T-helper 2 cell treated with Interferon-gamma antibody and Interleukin-4, amounts not matched to agents 5 μg/mL and 100 μg/mL, for 36 hours (primary cell): ENCODE measurements around the gene EI24.
A peak's percentile ranks its signal among the peaks of the same experiment; 100 is the strongest.
"Not testable (repeated sequence)": the region's sequence is repeated elsewhere in the genome, so short reads cannot be mapped to it uniquely, and the experiment has no call there.

Experiments used
- DNase-seq: peaks from one replicate; pipeline ENCODE4 v3.0.0; 2021; ENCODE audit warnings: low spot score
- H3K27ac Mint-ChIP-seq: one replicate; pipeline ENCODE4 v1.8.0; 2021; ENCODE audit warnings: mild to moderate bottlenecking, mixed read lengths
- H3K27me3 Mint-ChIP-seq: one replicate; pipeline ENCODE4 v1.8.0; 2021; ENCODE audit warnings: low read depth, mixed read lengths
- H3K36me3 Mint-ChIP-seq: one replicate; pipeline ENCODE4 v1.8.0; 2021; ENCODE audit warnings: low read depth, mixed read lengths
- H3K4me1 Mint-ChIP-seq: one replicate; pipeline ENCODE4 v1.8.0; 2021; ENCODE audit warnings: low read depth, mixed read lengths
- H3K4me3 Mint-ChIP-seq: one replicate; pipeline ENCODE4 v1.8.0; 2022; ENCODE audit warnings: mild to moderate bottlenecking, moderate library complexity, mixed read lengths
- H3K9me3 Mint-ChIP-seq: one replicate; pipeline ENCODE4 v1.8.0; 2021; ENCODE audit warnings: mixed read lengths

Gene EI24

DNA sequence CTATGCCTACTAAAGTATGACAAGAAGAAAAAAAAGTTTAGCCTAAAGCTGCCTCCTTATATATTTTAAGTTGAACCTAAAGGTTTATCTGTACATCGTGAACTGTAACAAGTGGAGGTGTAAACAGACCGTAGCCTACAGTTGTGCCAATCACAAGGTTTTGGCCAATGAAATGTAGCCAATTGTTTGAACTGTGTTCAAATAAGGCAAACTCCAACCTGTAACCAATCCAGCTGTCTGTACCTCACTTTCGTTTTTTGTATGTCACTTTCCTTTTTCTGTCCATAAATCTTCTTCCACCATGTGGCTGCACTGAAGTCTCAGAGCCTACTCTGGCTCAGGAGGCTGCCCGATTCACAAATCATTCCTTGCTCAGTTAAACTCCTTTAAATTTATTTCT is 6.8 kb upstream of the EI24 start:
- Mint-ChIP-seq H3K9me3 (no peaks in the 10 kb centered on the region), H3K4me1 (no peaks in the 10 kb centered on the region), H3K4me3 (no peak overlapping the region), H3K27me3 (peaks cover 3% of the 10 kb centered on the region), H3K27ac (no peak overlapping the region), H3K36me3 (no peaks in the 10 kb centered on the region)
- DNase-seq: no peak

DNA sequence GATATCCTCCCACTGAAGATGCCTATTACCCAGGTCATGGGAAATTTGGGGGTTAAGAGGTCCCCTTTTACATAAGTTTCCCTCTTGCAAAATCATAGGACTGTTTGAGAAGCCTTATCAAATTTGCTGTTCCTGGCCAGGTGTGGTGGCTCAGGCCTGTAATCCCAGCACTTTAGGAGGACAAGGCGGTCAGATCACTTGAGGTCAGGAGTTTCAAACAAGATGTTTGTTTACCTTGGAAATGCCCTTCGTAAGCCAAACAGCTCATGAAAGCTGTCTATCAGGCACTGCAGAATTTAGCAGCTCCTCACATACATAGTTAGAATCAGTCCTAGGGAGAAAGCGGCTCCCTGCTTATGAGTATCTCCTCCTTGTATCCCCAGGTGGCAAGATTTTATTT is 4.9 kb upstream of the EI24 start:
- Mint-ChIP-seq H3K4me3 (no peak overlapping the region), H3K4me1 (no peaks in the 10 kb centered on the region), H3K9me3 (no peaks in the 10 kb centered on the region), H3K27me3 (peaks cover 3% of the 10 kb centered on the region), H3K36me3 (no peaks in the 10 kb centered on the region), H3K27ac (no peak overlapping the region)
- DNase-seq: no peak

DNA sequence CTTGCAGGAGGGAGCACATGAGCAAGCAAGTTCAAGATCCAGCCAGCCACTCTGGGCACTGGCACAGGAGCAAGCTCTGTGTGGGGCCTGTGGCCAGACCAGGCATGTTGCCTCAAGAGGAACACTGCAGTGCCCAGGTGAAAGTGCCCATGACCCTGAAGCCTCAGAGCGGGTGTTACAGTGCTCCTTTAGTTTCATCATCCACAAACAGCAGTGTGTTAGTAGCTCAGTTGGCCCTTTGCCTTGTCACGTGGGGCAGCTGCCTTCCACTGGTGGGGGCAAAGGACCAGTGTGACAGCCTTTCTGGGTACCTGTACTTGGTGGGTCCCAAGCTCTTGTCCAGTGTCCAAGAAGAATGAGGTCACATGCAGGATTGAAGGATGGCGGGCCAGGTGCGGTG is 3.0 kb upstream of the EI24 start:
- no peak for DNase-seq
- Mint-ChIP-seq H3K27me3 (peaks cover 3% of the 10 kb centered on the region), H3K4me1 (peaks cover 12% of the 10 kb centered on the region), H3K4me3 (no peak overlapping the region), H3K27ac (no peak overlapping the region), H3K9me3 (no peaks in the 10 kb centered on the region), H3K36me3 (peaks cover 5% of the 10 kb centered on the region)

DNA sequence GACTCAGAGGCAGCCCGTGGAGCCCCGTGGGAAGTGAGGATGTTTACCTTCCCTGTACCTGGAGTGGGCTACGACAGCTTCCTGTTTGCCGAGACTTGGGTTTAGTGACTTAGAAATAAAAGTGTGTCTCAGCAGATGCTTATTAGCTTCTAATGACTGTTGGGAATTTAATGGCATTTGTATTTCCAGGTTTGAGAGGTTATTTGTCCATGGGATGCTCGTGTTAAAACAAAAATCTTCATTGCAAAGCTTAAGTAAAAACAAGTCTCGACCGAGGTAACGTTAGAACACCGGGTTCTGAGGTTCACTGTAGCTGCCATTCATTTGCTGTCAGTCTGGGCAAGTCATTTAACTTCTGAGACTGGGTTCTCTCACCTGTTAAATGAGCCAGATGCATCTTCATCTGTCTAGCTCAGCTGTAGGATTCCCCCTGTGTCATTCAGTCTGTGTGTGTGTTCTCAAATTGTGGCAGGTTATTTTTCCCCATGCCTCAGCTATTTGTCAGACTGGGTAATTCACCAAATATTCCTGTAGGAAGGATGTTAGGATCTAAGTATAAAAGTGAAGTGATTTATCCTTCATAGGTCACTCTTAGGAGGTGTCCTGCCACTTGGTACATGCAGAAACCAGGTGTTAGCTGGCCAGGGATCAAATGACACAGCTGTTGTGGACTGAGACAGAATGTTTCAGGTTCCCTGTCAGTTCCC is 791 bp downstream of the EI24 start:
- H3K4me1 Mint-ChIP-seq: peaks cover 22% of the 10 kb centered on the region
- DNase-seq: no peak
- H3K36me3 Mint-ChIP-seq: peaks cover 28% of the 10 kb centered on the region
- peak overlapping the region; percentile 88 for H3K27ac Mint-ChIP-seq
- H3K4me3 Mint-ChIP-seq: peak overlapping the region; percentile 93
- H3K27me3 Mint-ChIP-seq: no peaks in the 10 kb centered on the region
- no peaks in the 10 kb centered on the region for H3K9me3 Mint-ChIP-seq

DNA sequence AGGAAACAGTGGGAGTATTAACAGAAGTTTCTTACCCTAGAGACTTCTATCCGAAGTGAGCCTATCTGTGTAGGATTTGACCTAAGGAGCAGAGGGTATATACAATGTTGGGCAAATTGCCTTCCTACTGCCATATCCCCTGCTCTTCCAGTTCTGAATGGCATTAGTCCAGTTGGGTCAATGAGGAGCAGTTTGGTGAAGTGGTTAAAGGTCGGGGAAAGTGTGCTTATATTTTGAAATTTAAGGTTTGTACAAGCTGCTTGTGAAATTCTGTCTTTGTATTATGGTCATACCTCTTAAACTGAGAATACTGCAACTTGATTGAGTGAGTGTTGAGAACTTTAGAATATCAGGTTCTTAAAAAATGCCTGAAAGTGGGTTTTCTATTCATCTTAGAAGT is 1.7 kb downstream of the EI24 start:
- DNase-seq: no peak
- H3K9me3 Mint-ChIP-seq: no peaks in the 10 kb centered on the region
- peak overlapping the region; percentile 22 for H3K27ac Mint-ChIP-seq
- no peaks in the 10 kb centered on the region for H3K27me3 Mint-ChIP-seq
- peak overlapping the region; percentile 93 for H3K4me3 Mint-ChIP-seq
- H3K4me1 Mint-ChIP-seq: peaks cover 22% of the 10 kb centered on the region
- H3K36me3 Mint-ChIP-seq: peaks cover 32% of the 10 kb centered on the region

DNA sequence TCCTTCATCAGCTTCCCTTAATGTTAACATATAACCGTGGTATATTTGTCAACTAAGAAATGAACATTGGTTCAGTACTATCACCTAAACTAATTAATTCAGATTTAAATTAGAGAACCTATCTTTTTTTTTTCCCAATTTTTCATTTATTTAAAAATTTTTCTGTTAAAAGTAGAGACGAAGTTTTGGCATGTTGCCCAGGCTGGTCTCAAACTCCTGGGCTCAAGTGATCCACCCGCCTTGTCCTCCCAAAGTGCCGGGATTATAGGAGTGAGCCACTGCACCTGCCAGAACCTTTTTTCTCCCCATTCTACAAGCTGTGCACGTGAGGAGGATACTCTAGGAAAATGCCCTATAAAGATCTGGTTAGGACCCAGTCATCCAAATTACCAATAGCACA is 3.6 kb downstream of the EI24 start:
- DNase-seq: no peak
- Mint-ChIP-seq H3K4me1 (peaks cover 22% of the 10 kb centered on the region), H3K27ac (no peak overlapping the region), H3K4me3 (no peak overlapping the region), H3K9me3 (no peaks in the 10 kb centered on the region), H3K27me3 (no peaks in the 10 kb centered on the region), H3K36me3 (peaks cover 44% of the 10 kb centered on the region)

DNA sequence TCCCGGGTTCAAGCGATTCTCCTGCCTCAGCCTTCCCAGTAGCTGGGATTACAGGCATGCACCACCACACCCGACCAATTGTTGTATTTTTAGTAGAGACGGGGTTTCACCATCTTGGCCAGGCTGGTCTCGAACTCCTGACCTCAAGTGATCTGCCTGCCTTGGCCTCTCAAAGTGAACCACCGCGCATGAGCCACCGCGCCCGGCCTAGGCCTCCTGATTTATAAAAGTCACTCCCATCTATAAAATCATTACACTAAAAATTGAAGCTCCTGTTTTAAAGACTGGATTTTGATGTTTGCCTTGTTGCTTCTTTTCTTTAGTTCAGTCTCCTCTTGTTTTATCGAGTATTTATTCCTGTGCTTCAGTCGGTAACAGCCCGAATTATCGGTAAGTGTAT is 7.9 kb downstream of the EI24 start:
- not testable (repeated sequence) for H3K4me1 Mint-ChIP-seq, H3K27ac Mint-ChIP-seq

DNA sequence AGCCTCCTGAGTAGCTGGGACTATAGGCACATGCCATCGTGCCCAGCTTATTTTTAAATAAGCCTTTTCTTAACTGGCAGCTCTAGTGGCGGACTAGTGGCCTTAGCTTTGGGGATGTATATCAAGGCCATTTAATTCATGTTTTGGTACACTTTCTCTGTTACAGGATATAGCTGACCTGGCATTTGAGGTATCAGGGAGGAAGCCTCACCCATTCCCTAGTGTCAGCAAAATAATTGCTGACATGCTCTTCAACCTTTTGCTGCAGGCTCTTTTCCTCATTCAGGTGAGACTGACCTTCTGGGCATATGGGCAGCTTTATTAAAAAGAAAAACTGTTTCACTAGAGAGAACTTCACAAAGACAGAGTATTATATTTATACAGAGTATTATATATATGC is 9.5 kb downstream of the EI24 start:
- H3K9me3 Mint-ChIP-seq: no peaks in the 10 kb centered on the region
- no peak overlapping the region for H3K27ac Mint-ChIP-seq
- peaks cover 60% of the 10 kb centered on the region for H3K36me3 Mint-ChIP-seq
- H3K4me1 Mint-ChIP-seq: peaks cover 2% of the 10 kb centered on the region
- H3K4me3 Mint-ChIP-seq: no peak overlapping the region
- no peak for DNase-seq
- no peaks in the 10 kb centered on the region for H3K27me3 Mint-ChIP-seq

More for the DNA sequence above, 7.9 kb downstream of the EI24 start:
- H3K27me3 Mint-ChIP-seq, H3K9me3 Mint-ChIP-seq, H3K4me3 Mint-ChIP-seq, DNase-seq: not testable (repeated sequence)
- H3K36me3 Mint-ChIP-seq: peaks cover 58% of the 10 kb centered on the region

DNA sequence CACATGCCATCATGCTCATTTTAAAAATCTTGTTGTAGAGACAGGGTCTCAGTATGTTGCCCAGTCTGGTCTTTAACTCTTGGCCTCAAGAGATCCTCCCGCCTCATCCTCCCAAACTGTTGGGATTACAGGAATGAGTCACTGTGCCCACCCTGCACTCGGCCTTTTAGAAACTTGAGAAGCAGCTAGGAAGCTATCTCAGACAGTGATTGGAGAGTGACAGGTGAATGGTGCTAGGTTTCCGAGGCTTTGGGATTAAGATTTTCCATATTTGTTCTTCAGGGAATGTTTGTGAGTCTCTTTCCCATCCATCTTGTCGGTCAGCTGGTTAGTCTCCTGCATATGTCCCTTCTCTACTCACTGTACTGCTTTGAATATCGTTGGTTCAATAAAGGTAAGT is 10.5 kb downstream of the EI24 start:
- Mint-ChIP-seq H3K9me3 (no peaks in the 10 kb centered on the region), H3K4me1 (no peaks in the 10 kb centered on the region), H3K36me3 (peaks cover 61% of the 10 kb centered on the region), H3K4me3 (no peak overlapping the region), H3K27me3 (no peaks in the 10 kb centered on the region), H3K27ac (no peak overlapping the region)
- no peak for DNase-seq

DNA sequence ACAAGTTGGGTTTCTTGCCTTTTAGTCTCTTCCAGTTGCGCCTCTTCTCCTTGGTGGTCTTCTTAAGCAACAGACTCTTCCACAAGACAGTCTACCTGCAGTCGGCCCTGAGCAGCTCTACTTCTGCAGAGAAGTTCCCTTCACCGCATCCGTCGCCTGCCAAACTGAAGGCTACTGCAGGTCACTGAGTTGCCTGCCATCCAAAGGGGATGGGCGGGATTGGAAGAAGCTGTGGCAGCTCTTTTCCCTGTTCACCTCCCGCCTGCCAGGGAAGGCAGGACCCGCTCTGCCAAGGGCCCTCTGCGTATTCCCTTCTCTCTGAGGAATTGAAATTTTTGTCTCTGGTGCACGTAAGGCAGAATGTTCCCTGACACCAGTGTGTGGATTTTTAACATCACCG is 14.2 kb downstream of the EI24 start:
- H3K27ac Mint-ChIP-seq: no peak overlapping the region

DNA sequence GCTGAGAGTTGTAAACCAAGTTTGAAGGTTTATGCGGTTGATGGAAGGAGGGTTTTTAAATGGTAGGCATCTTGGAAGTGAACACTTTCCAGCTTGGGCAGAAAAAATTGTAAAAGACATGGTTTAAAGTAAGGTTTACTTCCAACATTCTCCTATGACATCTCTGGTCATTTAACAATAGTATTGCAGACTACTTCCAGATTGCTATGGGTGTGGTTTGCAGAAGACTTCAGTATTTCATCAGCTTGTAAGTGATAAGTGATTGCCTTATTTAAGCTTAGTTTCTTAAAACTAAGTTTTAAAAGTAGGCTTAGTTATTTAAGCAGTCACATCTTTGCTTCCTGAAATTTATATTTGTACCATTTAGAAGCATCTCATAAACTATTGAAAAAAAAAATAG is 16.2 kb downstream of the EI24 start:
- H3K27me3 Mint-ChIP-seq: no peaks in the 10 kb centered on the region
- H3K9me3 Mint-ChIP-seq: no peaks in the 10 kb centered on the region
- no peak for DNase-seq
- H3K4me3 Mint-ChIP-seq: no peak overlapping the region
- peaks cover 9% of the 10 kb centered on the region for H3K4me1 Mint-ChIP-seq
- peaks cover 28% of the 10 kb centered on the region for H3K36me3 Mint-ChIP-seq
- H3K27ac Mint-ChIP-seq: no peak overlapping the region

More for the DNA sequence above, 14.2 kb downstream of the EI24 start:
- no peaks in the 10 kb centered on the region for H3K9me3 Mint-ChIP-seq
- H3K27me3 Mint-ChIP-seq: no peaks in the 10 kb centered on the region
- H3K36me3 Mint-ChIP-seq: peaks cover 41% of the 10 kb centered on the region
- H3K4me3 Mint-ChIP-seq: no peak overlapping the region
- H3K4me1 Mint-ChIP-seq: peaks cover 6% of the 10 kb centered on the region
- no peak for DNase-seq

DNA sequence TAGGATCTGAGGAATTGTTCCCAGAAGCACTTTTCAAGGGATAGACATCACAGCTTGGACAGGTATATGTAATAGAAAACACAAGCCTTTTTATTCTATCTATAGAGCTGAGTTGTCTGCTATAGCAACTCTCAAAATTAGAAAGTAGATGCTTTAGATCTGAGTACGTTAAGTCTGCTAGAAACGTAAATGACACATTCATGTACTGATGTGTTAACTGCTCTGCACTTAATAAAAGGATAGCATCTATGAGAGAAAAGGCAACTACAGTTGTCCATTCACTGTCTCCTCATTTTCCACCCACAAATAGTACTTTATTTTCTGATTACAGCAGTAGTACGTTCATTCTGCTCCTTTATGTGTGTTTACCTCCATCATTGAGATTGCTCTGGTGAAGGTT is 17.3 kb downstream of the EI24 start:
- H3K27me3 Mint-ChIP-seq: no peaks in the 10 kb centered on the region
- peaks cover 13% of the 10 kb centered on the region for H3K4me1 Mint-ChIP-seq
- no peak overlapping the region for H3K27ac Mint-ChIP-seq
- no peak for DNase-seq
- H3K36me3 Mint-ChIP-seq: peaks cover 24% of the 10 kb centered on the region
- H3K4me3 Mint-ChIP-seq: no peak overlapping the region
- H3K9me3 Mint-ChIP-seq: no peaks in the 10 kb centered on the region

DNA sequence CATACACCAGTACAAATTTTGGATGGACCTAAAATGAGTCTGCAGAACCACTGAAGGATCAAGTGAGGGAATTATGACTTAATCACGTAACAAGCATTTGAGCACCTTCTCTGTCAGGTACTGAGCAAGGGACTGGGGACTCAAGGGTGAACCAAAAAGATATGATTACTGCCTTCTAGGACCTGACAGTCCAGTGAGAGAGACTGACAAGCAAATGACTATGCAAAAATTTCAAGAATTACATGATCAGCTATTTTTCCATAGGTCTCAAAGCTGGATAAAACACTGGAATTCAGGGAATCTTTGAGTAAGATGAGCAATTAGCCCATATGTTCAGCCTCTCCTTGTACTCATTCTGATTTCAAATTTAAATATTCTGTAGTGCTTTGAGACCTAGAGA is 18.2 kb downstream of the EI24 start:
- H3K27me3 Mint-ChIP-seq: no peaks in the 10 kb centered on the region
- H3K27ac Mint-ChIP-seq: no peak overlapping the region

DNA sequence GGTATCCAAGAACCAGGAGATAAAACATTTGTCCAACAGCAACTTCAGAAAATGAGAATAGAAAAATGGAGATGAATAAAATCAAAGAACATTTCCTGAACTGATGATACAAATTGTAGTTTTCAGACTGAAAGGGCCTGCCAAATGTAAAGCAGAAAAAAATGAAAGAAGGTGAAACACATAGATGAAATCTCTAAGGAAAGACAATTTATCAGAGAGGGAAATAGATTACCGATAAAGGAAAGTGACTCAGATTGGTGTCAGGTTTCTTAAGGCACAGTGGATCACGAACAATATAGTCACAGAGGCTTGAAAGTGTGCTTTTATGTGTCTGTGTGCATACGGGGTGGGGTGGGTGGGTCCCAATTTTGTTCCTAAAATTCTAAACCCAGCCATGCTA is 19.2 kb downstream of the EI24 start:
- DNase-seq: no peak
- peak overlapping the region; percentile 46 for H3K27ac Mint-ChIP-seq

More for the DNA sequence above, 18.2 kb downstream of the EI24 start:
- Mint-ChIP-seq H3K36me3 (peaks cover 23% of the 10 kb centered on the region), H3K4me1 (peaks cover 15% of the 10 kb centered on the region), H3K4me3 (no peak overlapping the region), H3K9me3 (no peaks in the 10 kb centered on the region)
- DNase-seq: no peak

DNA sequence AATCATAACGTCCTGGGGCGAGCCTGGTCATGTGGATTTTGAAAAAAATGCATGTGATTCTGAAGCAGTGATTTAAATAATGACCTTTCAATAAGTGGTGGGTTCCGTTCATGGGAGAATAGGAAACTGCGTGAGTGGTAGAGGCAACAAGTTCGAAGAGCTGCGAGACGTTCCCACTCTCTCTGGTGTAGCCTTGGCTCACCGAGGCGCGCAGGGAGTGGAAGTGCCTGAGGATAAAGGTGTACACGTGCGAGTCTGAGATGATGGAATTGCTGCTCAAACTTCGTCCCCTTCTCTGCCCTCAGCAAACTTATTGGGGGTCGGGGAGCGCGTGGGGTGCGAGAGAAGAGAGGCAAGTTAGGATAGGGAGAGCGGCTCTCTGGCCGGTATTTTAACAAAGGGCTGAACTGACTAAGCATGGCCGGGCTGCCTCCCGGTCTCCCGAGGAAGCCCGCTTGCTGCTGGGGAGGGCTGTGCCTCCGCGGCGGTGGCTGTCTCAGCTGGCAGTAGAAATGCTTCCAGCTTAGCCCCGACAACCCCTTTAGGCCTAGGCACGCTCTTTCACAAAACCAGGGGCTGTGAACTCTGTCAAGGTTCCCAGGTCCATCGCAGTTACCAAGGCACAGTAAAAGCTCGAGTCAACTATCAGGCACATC is 22.5 kb downstream of the EI24 start:
- Mint-ChIP-seq H3K27ac (peak overlapping the region; percentile 96), H3K36me3 (peaks cover 28% of the 10 kb centered on the region), H3K9me3 (no peaks in the 10 kb centered on the region), H3K27me3 (no peaks in the 10 kb centered on the region), H3K4me1 (peaks cover 37% of the 10 kb centered on the region), H3K4me3 (peak overlapping the region; percentile 100)
- no peak for DNase-seq

More for the DNA sequence above, 19.2 kb downstream of the EI24 start:
- H3K27me3 Mint-ChIP-seq: no peaks in the 10 kb centered on the region
- H3K4me1 Mint-ChIP-seq: peaks cover 16% of the 10 kb centered on the region
- H3K9me3 Mint-ChIP-seq: no peaks in the 10 kb centered on the region
- peaks cover 24% of the 10 kb centered on the region for H3K36me3 Mint-ChIP-seq
- peak overlapping the region; percentile 8 for H3K4me3 Mint-ChIP-seq
